Neuronal stem cell (in vitro differentiated cells): ENCODE measurements around the gene CNTNAP2.
"Not testable (repeated sequence)": the region's sequence is repeated elsewhere in the genome, so short reads cannot be mapped to it uniquely, and the experiment has no call there.

Experiments
- DNase-seq: peaks from one replicate; pipeline ENCODE4 v3.0.0-alpha.2; 2013; ENCODE audit warnings: low spot score
- H2AFZ ChIP-seq: one replicate; pipeline ENCODE4 v1.6.1; 2013; ENCODE audit warnings: mild to moderate bottlenecking, low read length, inconsistent platforms
- H2AK5ac ChIP-seq: 2 replicates; pipeline ENCODE4 v1.6.1; 2013; ENCODE audit warnings: low read depth, mild to moderate bottlenecking, inconsistent platforms, low read length, moderate library complexity, mixed read lengths
- H2BK120ac ChIP-seq: 2 replicates; pipeline ENCODE4 v1.6.1; 2013; ENCODE audit warnings: low read depth, mild to moderate bottlenecking, inconsistent platforms, low read length, moderate library complexity, mixed read lengths
- H2BK12ac ChIP-seq: one replicate; pipeline ENCODE4 v1.6.1; 2013; ENCODE audit warnings: low read length, inconsistent platforms
- H2BK15ac ChIP-seq: 2 replicates; pipeline ENCODE4 v1.6.1; 2013; ENCODE audit warnings: mild to moderate bottlenecking, low read length, inconsistent platforms, mixed read lengths
- H2BK5ac ChIP-seq: one replicate; pipeline ENCODE4 v1.6.1; 2013; ENCODE audit warnings: inconsistent platforms, mild to moderate bottlenecking, low read length, moderate library complexity
- H3K14ac ChIP-seq: one replicate; pipeline ENCODE4 v1.6.1; 2013; ENCODE audit warnings: low read length, inconsistent platforms
- H3K18ac ChIP-seq: 2 replicates; pipeline ENCODE4 v1.6.1; 2013; ENCODE audit warnings: low read length, inconsistent platforms
- H3K23ac ChIP-seq: 2 replicates; pipeline ENCODE4 v1.6.1; 2013; ENCODE audit warnings: low read depth, mild to moderate bottlenecking, mixed read lengths, low read length, inconsistent platforms; ENCODE audit not compliant: poor library complexity
- H3K27ac ChIP-seq: replicated peaks from 3 replicates; pipeline ENCODE4 v1.5.1; 2013; ENCODE audit warnings: low read length, inconsistent platforms
- H3K27me3 ChIP-seq, 3 experiments: 2 replicates each; pipeline ENCODE4 v1.6.1; 2013; ENCODE audit warnings: low read length in 3 of 3, mild to moderate bottlenecking in 2 of 3, inconsistent platforms in 1 of 3, low read depth in 1 of 3, mixed read lengths in 1 of 3, moderate library complexity in 1 of 3; ENCODE audit not compliant: control insufficient read depth in 3 of 3, insufficient read depth in 3 of 3
- H3K36me3 ChIP-seq, 2 donors: replicated peaks in 1 of 2; 2 replicates each; pipeline ENCODE4 v1.6.1; 2013; ENCODE audit warnings: low read length in 2 of 2; ENCODE audit not compliant: control insufficient read depth in 2 of 2, insufficient read depth in 2 of 2
- H3K4ac ChIP-seq: 2 replicates; pipeline ENCODE4 v1.6.1; 2013; ENCODE audit warnings: inconsistent platforms, mild to moderate bottlenecking, low read length, moderate library complexity
- H3K4me1 ChIP-seq, 2 donors: 1 replicate in 1 of 2; 2 replicates in 1 of 2; pipeline ENCODE4 v1.6.1; 2013; ENCODE audit warnings: low read length in 2 of 2, low read depth in 1 of 2; ENCODE audit not compliant: control insufficient read depth in 2 of 2, insufficient read depth in 1 of 2
- H3K4me2 ChIP-seq: one replicate; pipeline ENCODE4 v1.6.1; 2013; ENCODE audit warnings: mild to moderate bottlenecking, low read length, inconsistent platforms; ENCODE audit not compliant: insufficient read depth, poor library complexity, severe bottlenecking
- H3K4me3 ChIP-seq, 2 donors: 2 replicates each; pipeline ENCODE4 v1.5.1; 2013; ENCODE audit warnings: low read length in 2 of 2, mild to moderate bottlenecking in 2 of 2, inconsistent platforms in 1 of 2, moderate library complexity in 1 of 2
- H3K79me1 ChIP-seq: one replicate; pipeline ENCODE4 v1.6.1; 2013; ENCODE audit warnings: low read depth, mild to moderate bottlenecking, inconsistent platforms, low read length, moderate library complexity
- H3K9ac ChIP-seq: one replicate; pipeline ENCODE4 v1.6.1; 2013; ENCODE audit warnings: mild to moderate bottlenecking, low read depth, low read length, inconsistent platforms; ENCODE audit not compliant: poor library complexity
- H3K9me3 ChIP-seq, 2 donors: replicated peaks in 1 of 2; 2 replicates each; pipeline versions ENCODE3 to v1.6.1; 2013; ENCODE audit warnings: low read length in 2 of 2, mild to moderate bottlenecking in 2 of 2, inconsistent platforms in 1 of 2, low read depth in 1 of 2, mixed read lengths in 1 of 2, moderate library complexity in 1 of 2; ENCODE audit not compliant: control insufficient read depth in 2 of 2, insufficient read depth in 1 of 2
- H4K8ac ChIP-seq: one replicate; pipeline ENCODE4 v1.6.1; 2013; ENCODE audit warnings: low read depth, mild to moderate bottlenecking, inconsistent platforms, low read length, moderate library complexity
- H4K91ac ChIP-seq: one replicate; pipeline ENCODE4 v1.6.1; 2013; ENCODE audit warnings: low read length, low read depth, mild to moderate bottlenecking, inconsistent platforms; ENCODE audit not compliant: poor library complexity
- WGBS, 2 donors: extraction: QIAGEN DNeasy Blood & Tissue Kit; methylation state at CpG; one replicate each; pipeline ENCODE4 v1.1.7; 2013; ENCODE audit warnings: missing lambda C conversion rate in 2 of 2, mixed read lengths in 1 of 2; ENCODE audit not compliant: insufficient read length in 2 of 2, insufficient replicate concordance in 1 of 2; ENCODE audit errors: extremely low coverage in 2 of 2; 5-methylcytosine and 5-hydroxymethylcytosine counted together

CNTNAP2 gene

DNA sequence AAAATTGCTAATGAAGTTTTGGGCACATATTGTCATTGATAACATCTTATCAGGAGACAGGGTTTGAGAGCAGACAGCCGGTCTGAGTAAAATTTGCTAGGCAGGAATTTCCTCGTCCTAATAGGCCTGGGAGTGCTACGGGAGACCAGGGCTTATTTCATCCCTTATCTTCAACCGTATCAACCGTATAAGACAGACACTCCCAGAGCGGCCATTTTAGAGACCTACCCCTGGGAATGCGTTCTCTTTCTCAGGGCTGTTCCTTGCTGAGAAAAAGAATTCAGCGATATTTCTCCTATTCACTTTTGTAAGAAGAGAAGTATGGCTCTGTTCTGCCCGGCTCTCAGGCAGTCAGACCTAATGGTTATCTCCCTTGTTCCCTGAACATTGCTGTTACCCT lies 74.8 kb downstream of the CNTNAP2 start:
- not testable (repeated sequence) for H3K4me2 ChIP-seq, H2AFZ ChIP-seq, H2BK15ac ChIP-seq, H2BK5ac ChIP-seq, H2BK120ac ChIP-seq, H3K23ac ChIP-seq, H3K9me3 ChIP-seq, H4K91ac ChIP-seq, H3K27ac ChIP-seq, H3K9ac ChIP-seq, H3K4me3 ChIP-seq, DNase-seq, H3K4ac ChIP-seq, H3K79me1 ChIP-seq, H3K4me1 ChIP-seq, H2BK12ac ChIP-seq, H3K36me3 ChIP-seq, H3K18ac ChIP-seq, H3K14ac ChIP-seq, H3K27me3 ChIP-seq, H4K8ac ChIP-seq, H2AK5ac ChIP-seq
- WGBS, 2 donors: no CpG with 5 or more reads among the region's 9 CpGs

DNA sequence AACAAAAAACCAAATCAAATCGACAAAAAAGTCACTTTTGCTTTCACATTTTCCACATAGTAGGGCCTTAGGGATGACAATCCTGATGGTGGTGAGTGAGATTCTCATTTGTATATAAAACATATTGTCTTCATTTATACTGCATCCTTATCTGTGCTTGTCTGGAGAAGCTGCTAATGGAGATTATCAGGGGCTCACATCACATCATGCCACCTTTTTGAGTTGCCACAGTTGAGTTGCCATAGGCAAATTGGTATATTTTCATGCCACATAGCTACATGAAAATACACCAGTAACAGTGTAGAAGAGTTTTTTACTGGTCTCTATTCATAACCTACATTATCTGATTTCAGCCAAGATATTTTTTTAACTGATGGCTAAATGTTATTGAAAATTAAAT lies 85.3 kb downstream of the CNTNAP2 start:
- no peak overlapping the region for H2AK5ac ChIP-seq
- no peak overlapping the region for H2BK5ac ChIP-seq
- H3K9ac ChIP-seq: no peak overlapping the region
- DNase-seq: no peak
- no peak overlapping the region for H3K4me2 ChIP-seq
- H3K27ac ChIP-seq: no peak overlapping the region
- H3K4me3 ChIP-seq: no peak overlapping the region
- H3K27me3 ChIP-seq: no peaks in the 10 kb centered on the region
- WGBS, 2 donors: no CpG with 5 or more reads among the region's 1 CpG
- no peak overlapping the region for H2BK12ac ChIP-seq
- H3K36me3 ChIP-seq: no peaks in the 10 kb centered on the region
- H2BK120ac ChIP-seq: no peak overlapping the region
- H3K79me1 ChIP-seq: no peaks in the 10 kb centered on the region
- H3K9me3 ChIP-seq: no peaks in the 10 kb centered on the region
- H3K18ac ChIP-seq: no peak overlapping the region
- no peak overlapping the region for H2BK15ac ChIP-seq
- no peak overlapping the region for H4K91ac ChIP-seq
- H3K23ac ChIP-seq: no peak overlapping the region
- H3K4ac ChIP-seq: no peak overlapping the region
- H4K8ac ChIP-seq: no peak overlapping the region
- no peak overlapping the region for H3K14ac ChIP-seq
- H3K4me1 ChIP-seq: no peaks in the 10 kb centered on the region
- no peak overlapping the region for H2AFZ ChIP-seq

DNA sequence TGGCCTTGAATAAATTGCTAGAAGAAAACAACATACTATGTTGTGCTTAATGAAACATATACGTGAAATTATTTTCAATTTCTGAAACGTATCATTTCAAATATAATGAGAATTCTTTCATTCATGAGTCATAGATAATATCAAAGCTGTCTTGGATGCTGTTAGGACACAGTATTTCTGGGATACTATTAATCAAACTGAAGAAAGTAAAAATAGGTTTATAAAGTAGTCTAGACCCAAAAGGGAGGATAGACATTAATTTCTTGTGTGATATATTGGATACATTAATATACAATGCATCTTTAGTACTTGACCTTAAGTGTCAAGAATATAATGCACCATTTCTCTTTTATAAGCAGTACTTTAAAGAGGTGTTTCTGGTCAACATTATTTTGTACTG lies 89.7 kb downstream of the CNTNAP2 start:
- WGBS, 2 donors: no CpG with 5 or more reads among the region's 2 CpGs
- Histone ChIP-seq H3K27me3 (no peaks in the 10 kb centered on the region), H2AK5ac (no peak overlapping the region), H3K14ac (no peak overlapping the region), H2BK120ac (no peak overlapping the region), H3K9ac (no peak overlapping the region), H3K4me1 (no peaks in the 10 kb centered on the region), H4K8ac (no peak overlapping the region), H2BK12ac (no peak overlapping the region), H2BK5ac (no peak overlapping the region), H3K4me3 (no peak overlapping the region), H3K18ac (no peak overlapping the region), H2BK15ac (no peak overlapping the region), H3K36me3 (no peaks in the 10 kb centered on the region), H2AFZ (no peak overlapping the region), H3K27ac (no peak overlapping the region), H3K23ac (no peak overlapping the region), H3K9me3 (no peaks in the 10 kb centered on the region), H3K4me2 (no peak overlapping the region), H3K79me1 (no peaks in the 10 kb centered on the region), H3K4ac (no peak overlapping the region), H4K91ac (no peak overlapping the region)
- DNase-seq: no peak

DNA sequence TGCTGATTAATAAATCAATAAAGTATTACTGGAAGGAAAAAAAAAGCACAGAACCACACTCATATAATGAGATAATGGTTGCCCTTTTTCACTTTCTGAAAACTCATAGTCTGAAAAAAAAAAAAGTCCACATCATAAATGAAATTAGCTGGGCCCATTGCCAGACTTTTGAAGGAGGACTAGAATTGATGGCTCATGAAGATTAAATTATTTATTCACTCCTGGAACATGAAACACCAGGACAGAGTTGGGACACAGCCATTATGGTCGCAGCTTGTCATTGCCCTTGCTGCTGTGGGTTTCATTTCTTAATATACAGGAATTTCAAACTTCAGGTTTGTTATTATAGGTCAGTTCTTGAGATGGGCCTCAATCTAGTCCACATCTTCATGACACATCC lies 91.9 kb downstream of the CNTNAP2 start:
- Histone ChIP-seq H2BK120ac (no peak overlapping the region), H3K4me3 (no peak overlapping the region), H2BK5ac (no peak overlapping the region), H3K79me1 (no peaks in the 10 kb centered on the region), H2AK5ac (no peak overlapping the region), H2BK15ac (no peak overlapping the region), H3K23ac (no peak overlapping the region), H3K9me3 (no peaks in the 10 kb centered on the region), H4K91ac (no peak overlapping the region), H3K27ac (no peak overlapping the region), H3K36me3 (no peaks in the 10 kb centered on the region), H3K4me1 (no peaks in the 10 kb centered on the region), H3K4me2 (no peak overlapping the region), H3K4ac (no peak overlapping the region), H3K9ac (no peak overlapping the region), H2AFZ (no peak overlapping the region), H4K8ac (no peak overlapping the region), H3K27me3 (no peaks in the 10 kb centered on the region), H2BK12ac (no peak overlapping the region), H3K18ac (no peak overlapping the region), H3K14ac (no peak overlapping the region)
- no peak for DNase-seq
- no CpG with 5 or more reads among the region's 1 CpG for WGBS, 2 donors
